Right ventricle myocardium inferior (tissue), 1 donor: ENCODE results near the gene IGLON5. TPM values are rescaled to one million over a fixed set of nuclear protein-coding genes. Genes with fewer than 3 reads are reported as not detected.

Experiments
- ATAC-seq: fragments of 200-7000 bp; cut with Tn5 transposase; one replicate; pipeline ENCODE4 v1.9.1; 2020; ENCODE audit warnings: mild to moderate bottlenecking, moderate library complexity
- DNase-seq: peaks from one replicate; pipeline ENCODE4 v3.0.0; 2021; ENCODE audit errors: missing footprints
- intact Hi-C: fragments of 100-400 bp; cut with DNase I; formaldehyde crosslinking; loops from one replicate; pipeline ENCODE4 v1.11.0; 2022
- total RNA-seq: library from RNA; stranded (reverse); fragmentation: NEBNext Ultra II Directional; extraction: Animal tissue kit (Norgen Biotek cat#: 25700); gene quantifications from one replicate; pipeline ENCODE4 v1.2.1, GENCODE V29; 2021
- donor health status: DM: no; HTN: yes; CAD: no; lungs with severe emphysema.

IGLON5 gene
- total RNA-seq, 1 donor from 2014 or later = not detected

- DNase-seq (no peak), ATAC-seq (no peak)
- intact Hi-C loops = no loop called here
Measured at GRCh38 chr19:51333836-51334460, 22.5 kb downstream of the IGLON5 start.

- intact Hi-C loops = no loop called here
- DNase-seq = no peak
- ATAC-seq = no peak
Measured at GRCh38 chr19:51337141-51337860, 25.9 kb downstream of the IGLON5 start.

GRCh38 chr19:51337861-51338562, 26.6 kb downstream of the IGLON5 start:
- no peak for ATAC-seq
- intact Hi-C loops = loop anchor here (2.0 kb wide), 3 partner anchors 57 to 319 kb away; no protein-coding TSS in a partner anchor
- DNase-seq = no peak

- ATAC-seq (peak; percentile 72), DNase-seq (peak; percentile 91)
- intact Hi-C loops = loop anchor here (1.0 to 2.0 kb wide), 4 partner anchors 29 to 318 kb away; no protein-coding TSS in a partner anchor
Measured at GRCh38 chr19:51338563-51339312, 27.3 kb downstream of the IGLON5 start.

GRCh38 chr19:51339313-51339686, 27.9 kb downstream of the IGLON5 start:
- DNase-seq (no peak), ATAC-seq (no peak)
- intact Hi-C loops = loop anchor here (1.0 to 2.0 kb wide), 4 partner anchors 28 to 318 kb away; no protein-coding TSS in a partner anchor

GRCh38 chr19:51339687-51340656, 28.5 kb downstream of the IGLON5 start:
- DNase-seq (peak; percentile 99), ATAC-seq (peak; percentile 97)
- intact Hi-C loops = loop anchor here (1.0 to 2.0 kb wide), 4 partner anchors 27 to 317 kb away; no protein-coding TSS in a partner anchor

- no peak for DNase-seq
- intact Hi-C loops = no loop called here
- no peak for ATAC-seq
Measured at GRCh38 chr19:51341066-51341465, 29.6 kb downstream of the IGLON5 start.

- intact Hi-C loops = no loop called here
- no peak for ATAC-seq
- DNase-seq = no peak
Measured at GRCh38 chr19:51341976-51342580, 30.6 kb downstream of the IGLON5 start, which contains the start of gene VSIG10L. Gene VSIG10L, minus strand, starts transcription at chr19:51342139. Its CDS starts 15 bp downstream, at chr19:51342124.

GRCh38 chr19:51342631-51343569, 31.5 kb downstream of the IGLON5 start:
- intact Hi-C loops = no loop called here
- no peak for ATAC-seq
- DNase-seq = no peak

- intact Hi-C loops = no loop called here
- DNase-seq (no peak), ATAC-seq (no peak)
Measured at GRCh38 chr19:51345076-51345620, 33.7 kb downstream of the IGLON5 start.

- intact Hi-C loops = no loop called here
- ATAC-seq (no peak), DNase-seq (no peak)
Measured at GRCh38 chr19:51346742-51347141, 35.3 kb downstream of the IGLON5 start.

GRCh38 chr19:51347209-51347928, 35.9 kb downstream of the IGLON5 start:
- intact Hi-C loops = no loop called here
- no peak for DNase-seq
- no peak for ATAC-seq

GRCh38 chr19:51351266-51351990, 40.0 kb downstream of the IGLON5 start:
- intact Hi-C loops = no loop called here
- no peak for ATAC-seq
- no peak for DNase-seq

GRCh38 chr19:51352783-51353360, 41.4 kb downstream of the IGLON5 start:
- intact Hi-C loops = no loop called here
- DNase-seq (no peak), ATAC-seq (no peak)
